ENCODE data around the gene TESK1. TPM values are rescaled to one million over a fixed set of nuclear protein-coding genes. Genes with fewer than 3 reads are reported as not detected.

The TESK1 gene
- total and polyA plus RNA-seq, 9 donors, result 13.2 to 51.1 (median 35.0) TPM

GRCh38 chr9:35570709-35571504, 34.2 kb upstream of the TESK1 start:
- no peak for DNase-seq
- Histone ChIP-seq H3K4me3 (no peak overlapping the region), H3K27ac (no peak overlapping the region), H3K9me3 (no peaks in the 10 kb centered on the region), H3K36me3 (no peaks in the 10 kb centered on the region), H3K27me3 (no peaks in the 10 kb centered on the region), H3K4me1 (ENCODE audit: insufficient read depth) (no peaks in the 10 kb centered on the region)
- 93 to 96% (median 94%) methylated on average over 6 of the region's 6 CpGs for WGBS, 3 donors
- TF ChIP-seq POLR2A (IDR thresholded peaks at IDR 0.05), result no peak
- no peak for TF ChIP-seq EP300 (IDR thresholded peaks at IDR 0.05)
- TF ChIP-seq, protein P1, sequence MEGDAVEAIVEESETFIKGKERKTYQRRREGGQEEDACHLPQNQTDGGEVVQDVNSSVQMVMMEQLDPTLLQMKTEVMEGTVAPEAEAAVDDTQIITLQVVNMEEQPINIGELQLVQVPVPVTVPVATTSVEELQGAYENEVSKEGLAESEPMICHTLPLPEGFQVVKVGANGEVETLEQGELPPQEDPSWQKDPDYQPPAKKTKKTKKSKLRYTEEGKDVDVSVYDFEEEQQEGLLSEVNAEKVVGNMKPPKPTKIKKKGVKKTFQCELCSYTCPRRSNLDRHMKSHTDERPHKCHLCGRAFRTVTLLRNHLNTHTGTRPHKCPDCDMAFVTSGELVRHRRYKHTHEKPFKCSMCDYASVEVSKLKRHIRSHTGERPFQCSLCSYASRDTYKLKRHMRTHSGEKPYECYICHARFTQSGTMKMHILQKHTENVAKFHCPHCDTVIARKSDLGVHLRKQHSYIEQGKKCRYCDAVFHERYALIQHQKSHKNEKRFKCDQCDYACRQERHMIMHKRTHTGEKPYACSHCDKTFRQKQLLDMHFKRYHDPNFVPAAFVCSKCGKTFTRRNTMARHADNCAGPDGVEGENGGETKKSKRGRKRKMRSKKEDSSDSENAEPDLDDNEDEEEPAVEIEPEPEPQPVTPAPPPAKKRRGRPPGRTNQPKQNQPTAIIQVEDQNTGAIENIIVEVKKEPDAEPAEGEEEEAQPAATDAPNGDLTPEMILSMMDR (IDR thresholded peaks at IDR 0.05), result no peak
- intact Hi-C loops (cut with DNase I), result no loop called here

DNA sequence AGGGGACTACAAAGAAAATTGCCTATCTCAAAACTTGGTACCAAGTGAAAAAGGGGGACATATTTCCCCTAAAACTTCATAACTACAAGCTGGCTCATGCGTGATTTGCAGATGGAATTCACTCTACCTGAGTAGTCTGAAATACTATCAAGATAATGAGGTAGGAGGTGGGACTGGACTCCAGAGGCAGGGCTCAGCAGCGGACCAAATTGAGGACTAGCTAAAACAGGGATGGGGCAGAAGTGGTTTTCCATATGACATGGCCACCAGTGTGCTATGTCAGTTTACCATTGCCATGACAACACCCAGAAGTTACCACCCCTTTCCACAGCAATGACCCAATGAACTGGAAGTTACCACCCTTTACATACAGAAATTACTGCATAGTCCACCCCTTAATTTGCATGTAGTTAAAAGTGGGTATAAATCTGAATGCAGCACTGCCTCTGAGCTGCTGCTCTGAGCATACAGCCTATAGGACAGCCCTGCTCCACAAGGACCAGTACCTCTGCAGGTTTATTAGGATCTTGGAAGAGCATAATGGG, 30.4 kb upstream of the TESK1 start:
- Histone ChIP-seq H3K9me3 (no peaks in the 10 kb centered on the region), H3K4me3 (no peak overlapping the region), H3K27ac (no peak overlapping the region), H3K36me3 (no peaks in the 10 kb centered on the region), H3K4me1 (ENCODE audit: insufficient read depth) (no peaks in the 10 kb centered on the region), H3K27me3 (no peaks in the 10 kb centered on the region)
- TF ChIP-seq EP300 (IDR thresholded peaks at IDR 0.05), result no peak
- TF ChIP-seq POLR2A (IDR thresholded peaks at IDR 0.05), result no peak
- TF ChIP-seq, protein P1 (IDR thresholded peaks at IDR 0.05), result no peak
- DNase-seq, result no peak
- intact Hi-C loops (cut with DNase I), result no loop called here
- WGBS, 3 donors, result 87 to 94% (median 90%) methylated on average over 2 of the region's 2 CpGs

DNA sequence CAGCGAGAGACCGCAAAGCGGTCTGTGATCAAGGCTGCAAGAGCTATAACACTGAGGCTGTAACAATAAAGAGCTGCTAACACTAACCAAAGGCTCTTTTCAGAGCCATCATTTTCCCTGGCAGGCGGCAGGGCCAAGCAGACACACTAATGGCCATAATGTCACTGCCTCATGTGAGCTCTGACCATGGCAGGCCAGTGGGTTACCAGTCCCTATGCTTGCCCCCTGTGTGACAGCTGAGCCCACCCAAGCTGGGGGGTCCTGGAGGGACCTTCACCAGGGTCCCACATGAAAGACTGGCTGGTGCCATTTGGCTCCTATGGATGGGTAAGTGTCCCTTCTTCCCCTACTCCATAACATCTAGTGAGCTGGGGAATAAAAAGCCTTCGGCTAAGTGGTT, 29.6 kb upstream of the TESK1 start:
- 79 to 93% (median 87%) methylated on average over 5 of the region's 5 CpGs for whole genome bisulfite sequencing, 3 donors

DNA sequence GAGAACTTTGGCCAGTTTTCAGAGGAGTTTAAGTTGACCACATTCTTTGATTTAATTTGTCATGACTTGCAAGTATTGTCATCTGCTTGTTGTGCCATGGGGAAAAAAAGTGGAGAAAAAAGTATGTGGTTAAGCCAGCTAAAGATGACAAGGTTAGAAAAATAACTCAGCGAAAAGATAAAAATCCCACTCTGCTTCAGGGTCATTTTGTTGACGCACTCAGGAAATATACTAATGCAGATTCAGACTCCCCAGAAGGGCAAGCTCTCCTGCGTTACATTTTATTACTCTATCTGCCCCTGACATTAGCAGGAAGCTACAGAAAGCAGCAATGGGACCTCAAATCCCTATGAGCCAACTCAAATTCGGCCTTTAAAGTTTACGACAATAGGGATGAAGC, 27.6 kb upstream of the TESK1 start:
- H3K4me1 ChIP-seq (ENCODE audit: insufficient read depth), result no peaks in the 10 kb centered on the region
- intact Hi-C loops (cut with DNase I), result no loop called here
- no peaks in the 10 kb centered on the region for H3K27me3 ChIP-seq
- H3K9me3 ChIP-seq, result no peaks in the 10 kb centered on the region
- WGBS, 3 donors, result 77 to 78% (median 78%) methylated on average over 5 of the region's 5 CpGs
- DNase-seq, result no peak
- H3K36me3 ChIP-seq, result no peaks in the 10 kb centered on the region
- no peak for TF ChIP-seq POLR2A (IDR thresholded peaks at IDR 0.05)
- no peak for TF ChIP-seq EP300 (IDR thresholded peaks at IDR 0.05)
- TF ChIP-seq, protein P1 (IDR thresholded peaks at IDR 0.05), result no peak
- no peak overlapping the region for H3K27ac ChIP-seq
- H3K4me3 ChIP-seq, result no peak overlapping the region

More for the DNA sequence above, 29.6 kb upstream of the TESK1 start:
- Histone ChIP-seq H3K9me3 (no peaks in the 10 kb centered on the region), H3K36me3 (no peaks in the 10 kb centered on the region), H3K27ac (no peak overlapping the region), H3K4me3 (no peak overlapping the region), H3K4me1 (ENCODE audit: insufficient read depth) (no peaks in the 10 kb centered on the region), H3K27me3 (no peaks in the 10 kb centered on the region)
- intact Hi-C loops (cut with DNase I), result no loop called here
- no peak for DNase-seq
- TF ChIP-seq EP300 (IDR thresholded peaks at IDR 0.05) (no peak), POLR2A (IDR thresholded peaks at IDR 0.05) (no peak)
- TF ChIP-seq, protein P1 (IDR thresholded peaks at IDR 0.05), result no peak
